IPS-11a (cell line): ENCODE data around the gene HNRNPDL.
"Not testable (repeated sequence)": the region's sequence is repeated elsewhere in the genome, so short reads cannot be mapped to it uniquely, and the experiment has no call there.

Experiments
- H3K4me3 ChIP-seq: one replicate; pipeline ENCODE4 v1.5.1; 2013; ENCODE audit warnings: low read depth, low read length, control low read depth

The HNRNPDL gene

GRCh38 chr4:82430193-82430963 is at the start of gene HNRNPDL, which contains the start of gene ENOPH1:
TSS of gene HNRNPDL (minus strand) at chr4:82430462. CDS start at chr4:82429690, 772 bp downstream.
TSS of gene ENOPH1 (plus strand) at chr4:82430590. CDS start at chr4:82430830, 240 bp downstream.
- peak within 1 kb of the TSS; percentile 99 for H3K4me3 ChIP-seq

GRCh38 chr4:82479562-82479961 is 49.3 kb upstream of the HNRNPDL start:
- no peak overlapping the region for H3K4me3 ChIP-seq

- H3K4me3 ChIP-seq: not testable (repeated sequence)
Observed at GRCh38 chr4:82477469-82477868, 47.2 kb upstream of the HNRNPDL start.

GRCh38 chr4:82475931-82476330 is 45.7 kb upstream of the HNRNPDL start:
- H3K4me3 ChIP-seq: not testable (repeated sequence)

GRCh38 chr4:82473621-82474164 is 43.4 kb upstream of the HNRNPDL start:
- H3K4me3 ChIP-seq: no peak overlapping the region

- not testable (repeated sequence) for H3K4me3 ChIP-seq
Observed at GRCh38 chr4:82473080-82473479, 42.8 kb upstream of the HNRNPDL start.

- no peak overlapping the region for H3K4me3 ChIP-seq
Observed at GRCh38 chr4:82469791-82470345, 39.6 kb upstream of the HNRNPDL start.

- no peak overlapping the region for H3K4me3 ChIP-seq
Observed at GRCh38 chr4:82467471-82467870, 37.2 kb upstream of the HNRNPDL start.

- H3K4me3 ChIP-seq: no peak overlapping the region
Observed at GRCh38 chr4:82463221-82463620, 33.0 kb upstream of the HNRNPDL start.

GRCh38 chr4:82462415-82462831 is 32.2 kb upstream of the HNRNPDL start:
- H3K4me3 ChIP-seq: no peak overlapping the region

GRCh38 chr4:82461710-82462109 is 31.4 kb upstream of the HNRNPDL start:
- no peak overlapping the region for H3K4me3 ChIP-seq

- no peak overlapping the region for H3K4me3 ChIP-seq
Observed at GRCh38 chr4:82458729-82459128, 28.5 kb upstream of the HNRNPDL start.

GRCh38 chr4:82457266-82457665 is 27.0 kb upstream of the HNRNPDL start:
- H3K4me3 ChIP-seq: no peak overlapping the region

- H3K4me3 ChIP-seq: no peak overlapping the region
Observed at GRCh38 chr4:82452026-82452425, 21.8 kb upstream of the HNRNPDL start.

- no peak overlapping the region for H3K4me3 ChIP-seq
Observed at GRCh38 chr4:82450966-82451755, 20.9 kb upstream of the HNRNPDL start.

GRCh38 chr4:82447886-82448285 is 17.6 kb upstream of the HNRNPDL start:
- no peak overlapping the region for H3K4me3 ChIP-seq

- no peak overlapping the region for H3K4me3 ChIP-seq
Observed at GRCh38 chr4:82439088-82439487, 8.8 kb upstream of the HNRNPDL start.

GRCh38 chr4:82437285-82438005 is 7.2 kb upstream of the HNRNPDL start:
- no peak overlapping the region for H3K4me3 ChIP-seq

- no peak overlapping the region for H3K4me3 ChIP-seq
Observed at GRCh38 chr4:82436780-82437179, 6.5 kb upstream of the HNRNPDL start.

GRCh38 chr4:82436130-82436529 is 5.9 kb upstream of the HNRNPDL start:
- H3K4me3 ChIP-seq: no peak overlapping the region

- H3K4me3 ChIP-seq: no peak overlapping the region
Observed at GRCh38 chr4:82434949-82435348, 4.7 kb upstream of the HNRNPDL start.
